Activated CD4-positive, alpha-beta T cell treated with anti-CD3 and anti-CD28 coated beads, Interleukin-2, Interleukin-6, amounts not matched to agents 100 ng/mL and 50 ng/mL, durations not matched to agents 16 hours and 8 hours (primary cell): Measurements from ENCODE around the gene SMARCA4.

Source experiments
- DNase-seq: peaks from one replicate; pipeline ENCODE4 v3.0.0-alpha.2; 2020

Gene SMARCA4

GRCh38 chr19:11017275-11018035 is 56.6 kb downstream of the SMARCA4 start:
- DNase-seq, result no peak

DNA sequence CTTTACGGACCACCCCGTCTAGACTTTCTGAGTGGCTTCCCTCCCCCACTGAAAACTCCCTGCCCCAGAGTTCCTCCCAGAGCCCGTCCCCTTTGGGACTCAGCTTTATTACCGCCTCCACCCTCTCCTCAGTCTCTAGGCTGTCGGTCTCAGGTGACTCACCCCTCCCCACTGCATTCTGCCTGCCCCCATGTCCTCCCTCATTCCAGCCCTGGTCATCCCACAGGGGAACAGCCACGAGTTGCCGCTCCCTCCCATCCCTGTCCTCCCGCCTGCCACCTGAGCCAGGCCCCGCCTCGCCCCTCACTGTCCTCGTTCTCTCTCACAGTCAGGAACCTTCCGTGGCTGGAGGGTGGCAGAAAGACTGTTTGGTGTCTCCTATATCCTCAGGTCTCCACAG is 57.3 kb downstream of the SMARCA4 start:
- DNase-seq, result no peak

DNA sequence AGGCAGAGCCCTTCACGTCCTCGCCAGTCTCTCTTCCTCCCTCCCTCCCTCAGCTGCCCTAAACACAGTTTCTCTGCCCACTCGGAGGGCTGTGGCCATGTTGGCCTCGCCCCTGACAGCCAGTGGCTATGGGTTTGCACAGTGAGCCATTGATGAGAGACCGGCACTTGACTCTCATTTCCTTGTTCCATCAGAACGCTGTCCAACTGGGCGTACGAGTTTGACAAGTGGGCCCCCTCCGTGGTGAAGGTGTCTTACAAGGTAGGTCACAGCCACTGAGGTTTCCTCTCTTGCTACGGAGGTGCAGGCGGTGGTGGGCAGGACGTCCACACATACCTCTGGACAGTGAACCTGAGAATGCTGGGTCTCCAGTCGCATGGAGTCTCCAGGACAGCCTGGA is 57.9 kb downstream of the SMARCA4 start:
- DNase-seq, result no peak

DNA sequence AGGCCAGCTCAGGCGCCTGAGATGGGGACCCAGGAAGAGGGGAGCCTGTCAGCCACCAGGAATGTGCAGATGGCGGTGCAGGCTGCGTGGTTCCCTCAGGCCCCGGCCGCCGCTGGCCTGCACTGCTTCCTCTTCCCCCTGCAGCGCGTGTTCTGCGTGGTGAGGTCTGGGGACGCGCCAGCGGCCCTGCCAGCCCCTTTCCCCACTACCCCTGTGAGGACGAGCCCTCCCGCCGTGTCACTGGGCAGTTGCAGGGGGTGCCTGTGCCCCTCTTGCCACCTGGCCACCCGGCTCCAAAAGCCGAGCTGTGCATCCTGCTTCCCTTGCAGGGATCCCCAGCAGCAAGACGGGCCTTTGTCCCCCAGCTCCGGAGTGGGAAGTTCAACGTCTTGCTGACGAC is 58.4 kb downstream of the SMARCA4 start:
- no peak for DNase-seq

DNA sequence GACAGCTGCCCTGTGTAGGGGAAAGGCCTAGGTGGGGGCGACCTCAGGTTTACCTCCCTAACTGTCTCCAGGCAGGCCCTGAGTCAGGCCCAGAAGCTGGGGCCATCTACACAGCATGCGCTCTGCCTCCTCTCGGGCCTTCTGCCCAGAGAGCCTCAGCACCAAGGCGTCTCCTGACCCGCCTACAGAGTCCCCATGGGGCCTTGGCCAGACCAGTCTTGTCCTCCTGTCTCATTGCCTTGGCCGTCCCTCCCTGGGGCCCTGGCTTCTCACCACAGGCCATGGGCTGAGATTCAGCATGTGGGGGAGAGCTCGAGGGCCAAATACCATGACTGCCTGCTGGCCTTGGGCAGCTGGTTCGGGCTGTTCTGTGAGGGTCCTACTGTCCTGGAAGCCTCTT is 59.0 kb downstream of the SMARCA4 start:
- DNase-seq, result no peak

- no peak for DNase-seq
Observed at GRCh38 chr19:11020423-11020822, 59.6 kb downstream of the SMARCA4 start.

GRCh38 chr19:11020982-11021759 is 60.3 kb downstream of the SMARCA4 start:
- no peak for DNase-seq

DNA sequence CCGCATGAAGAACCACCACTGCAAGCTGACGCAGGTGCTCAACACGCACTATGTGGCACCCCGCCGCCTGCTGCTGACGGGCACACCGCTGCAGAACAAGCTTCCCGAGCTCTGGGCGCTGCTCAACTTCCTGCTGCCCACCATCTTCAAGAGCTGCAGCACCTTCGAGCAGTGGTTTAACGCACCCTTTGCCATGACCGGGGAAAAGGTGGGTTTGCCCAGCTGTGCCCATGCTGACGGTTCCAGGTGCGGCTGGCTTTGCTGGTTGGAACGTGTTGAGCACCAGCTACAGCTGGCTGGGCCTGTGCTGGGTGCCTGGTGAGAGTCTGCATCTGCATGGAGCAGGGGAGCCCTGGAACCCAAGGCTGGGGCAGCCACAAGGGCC is 60.9 kb downstream of the SMARCA4 start:
- DNase-seq, result no peak

DNA sequence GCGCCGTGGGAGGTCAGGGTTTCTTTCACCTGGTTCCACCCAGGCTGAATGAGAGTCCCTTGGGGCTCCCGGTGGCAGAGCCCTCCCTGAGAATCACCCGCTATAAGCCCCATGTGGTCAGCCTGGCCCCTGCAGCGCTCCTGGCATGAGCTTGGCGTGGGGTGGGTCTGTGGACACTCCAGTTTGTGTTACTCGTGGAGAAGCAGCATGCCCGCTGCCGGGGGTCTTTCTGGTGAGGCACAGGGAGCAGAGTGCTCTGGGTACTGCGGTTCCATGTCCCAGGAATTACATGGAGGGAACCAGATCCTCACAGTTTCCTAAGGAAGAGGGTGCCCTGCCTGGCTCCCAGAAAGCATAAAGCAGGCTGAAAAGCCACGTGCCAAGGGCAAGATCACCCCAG is 62.2 kb downstream of the SMARCA4 start:
- no peak for DNase-seq

- no peak for DNase-seq
Observed at GRCh38 chr19:11023710-11024109, 62.9 kb downstream of the SMARCA4 start.

DNA sequence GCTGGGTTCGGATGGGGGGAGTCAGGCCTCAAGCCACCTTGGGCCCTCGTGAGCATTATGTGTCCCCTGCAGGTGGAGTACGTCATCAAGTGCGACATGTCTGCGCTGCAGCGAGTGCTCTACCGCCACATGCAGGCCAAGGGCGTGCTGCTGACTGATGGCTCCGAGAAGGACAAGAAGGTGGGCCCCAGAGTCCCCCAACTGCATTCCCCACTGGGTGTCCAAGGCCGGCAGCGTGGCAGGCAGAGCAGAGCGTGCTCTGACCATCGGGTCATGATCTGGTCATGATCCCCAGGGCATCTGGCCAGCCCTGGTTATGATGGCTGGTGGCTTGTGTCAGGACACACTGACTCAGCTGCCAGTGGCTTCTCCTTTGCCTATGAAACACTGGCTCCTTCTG is 63.4 kb downstream of the SMARCA4 start:
- no peak for DNase-seq

GRCh38 chr19:11025006-11025405 is 64.2 kb downstream of the SMARCA4 start:
- no peak for DNase-seq

DNA sequence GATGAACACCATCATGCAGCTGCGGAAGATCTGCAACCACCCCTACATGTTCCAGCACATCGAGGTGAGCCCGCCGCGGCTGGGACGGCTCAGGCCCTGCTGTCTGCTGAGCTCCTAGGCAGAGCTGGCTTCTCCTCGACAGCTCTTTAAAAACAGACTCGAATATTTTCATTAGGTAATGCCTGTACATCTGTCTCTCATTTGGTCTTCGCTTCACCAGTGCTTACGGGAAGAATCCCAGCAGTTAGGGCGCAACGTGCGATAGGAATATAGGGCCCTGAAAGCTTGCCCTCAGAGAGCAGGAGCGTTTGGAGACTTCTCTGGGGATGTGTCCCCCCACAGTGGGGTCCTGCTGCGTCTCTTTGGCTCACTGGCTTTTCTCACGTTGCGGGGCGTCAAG is 64.6 kb downstream of the SMARCA4 start:
- no peak for DNase-seq

DNA sequence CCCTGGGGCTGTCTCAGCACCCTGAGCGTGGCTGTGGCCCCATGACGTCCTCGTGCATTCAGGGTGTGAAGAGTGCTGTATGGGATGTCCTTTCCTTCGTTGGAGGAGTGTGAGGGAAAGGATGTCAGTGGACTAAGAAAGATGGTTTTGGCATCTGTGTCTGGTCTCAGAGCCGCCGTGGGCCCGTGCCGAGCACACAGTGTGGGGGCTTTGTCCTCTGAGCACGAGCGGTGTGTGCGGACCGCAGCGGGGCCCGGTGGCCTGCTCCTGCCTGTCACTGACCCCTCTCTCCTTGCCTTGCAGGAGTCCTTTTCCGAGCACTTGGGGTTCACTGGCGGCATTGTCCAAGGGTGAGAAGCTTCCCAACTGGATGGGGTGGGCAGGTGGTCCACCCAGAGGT is 65.2 kb downstream of the SMARCA4 start:
- DNase-seq, result no peak

DNA sequence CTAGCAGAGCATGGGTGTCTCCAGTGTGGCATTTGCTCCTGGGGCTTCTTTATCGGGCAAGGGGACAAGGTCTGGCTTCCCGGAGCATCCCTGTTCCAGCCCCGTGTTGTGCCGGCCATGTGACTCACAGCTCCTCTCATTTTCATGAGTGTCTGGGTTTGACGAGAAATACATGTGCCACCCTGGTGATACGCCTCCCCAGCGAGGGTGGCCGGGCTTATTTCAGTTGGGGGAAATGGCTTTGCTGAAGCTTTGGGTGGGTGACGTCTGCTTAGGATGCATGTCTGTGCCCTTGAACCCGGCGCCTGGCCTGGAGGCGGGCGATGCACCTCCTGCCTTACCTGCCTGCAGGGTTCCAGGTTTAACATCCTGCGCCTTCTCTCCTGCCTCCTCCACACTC is 66.6 kb downstream of the SMARCA4 start:
- no peak for DNase-seq

DNA sequence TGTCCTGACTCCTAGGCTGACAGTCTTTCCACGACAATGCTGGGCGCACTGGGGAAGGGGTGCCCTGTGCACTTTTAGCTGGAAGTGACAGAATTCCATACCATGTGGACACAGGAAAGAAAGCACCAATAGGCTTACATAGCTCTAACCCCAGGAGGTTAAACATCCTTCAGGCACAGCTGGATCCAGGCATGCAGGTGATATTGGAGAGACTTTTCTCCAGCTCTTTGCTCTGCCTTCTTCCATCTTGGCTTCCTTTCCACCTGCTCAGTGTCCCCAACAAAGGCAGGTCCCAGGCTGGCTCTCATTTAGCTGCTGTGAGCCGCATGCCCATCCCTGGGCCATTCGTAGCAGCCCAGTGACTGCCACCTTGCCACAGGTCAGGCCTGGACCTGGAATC is 67.3 kb downstream of the SMARCA4 start:
- no peak for DNase-seq

GRCh38 chr19:11031421-11032070 is 70.7 kb downstream of the SMARCA4 start:
- no peak for DNase-seq

- DNase-seq, result no peak
Observed at GRCh38 chr19:11033251-11033650, 72.4 kb downstream of the SMARCA4 start.

DNA sequence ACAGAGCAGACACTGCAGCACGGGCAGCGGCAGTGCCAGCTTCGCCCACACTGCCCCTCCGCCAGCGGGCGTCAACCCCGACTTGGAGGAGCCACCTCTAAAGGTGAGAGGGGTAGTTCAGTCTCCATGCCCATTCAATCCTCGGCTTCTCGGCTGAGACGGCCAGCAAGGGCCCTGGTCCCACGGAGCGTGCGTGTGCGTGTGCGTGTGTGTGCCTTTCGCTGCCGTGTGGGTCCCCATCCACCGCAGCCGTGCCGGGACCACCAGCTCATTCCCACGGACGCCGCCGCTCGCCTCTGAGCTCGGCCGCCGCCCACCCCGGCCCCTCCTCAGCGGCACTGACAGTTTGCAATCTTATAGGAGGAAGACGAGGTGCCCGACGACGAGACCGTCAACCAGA is 72.9 kb downstream of the SMARCA4 start:
- DNase-seq, result no peak

DNA sequence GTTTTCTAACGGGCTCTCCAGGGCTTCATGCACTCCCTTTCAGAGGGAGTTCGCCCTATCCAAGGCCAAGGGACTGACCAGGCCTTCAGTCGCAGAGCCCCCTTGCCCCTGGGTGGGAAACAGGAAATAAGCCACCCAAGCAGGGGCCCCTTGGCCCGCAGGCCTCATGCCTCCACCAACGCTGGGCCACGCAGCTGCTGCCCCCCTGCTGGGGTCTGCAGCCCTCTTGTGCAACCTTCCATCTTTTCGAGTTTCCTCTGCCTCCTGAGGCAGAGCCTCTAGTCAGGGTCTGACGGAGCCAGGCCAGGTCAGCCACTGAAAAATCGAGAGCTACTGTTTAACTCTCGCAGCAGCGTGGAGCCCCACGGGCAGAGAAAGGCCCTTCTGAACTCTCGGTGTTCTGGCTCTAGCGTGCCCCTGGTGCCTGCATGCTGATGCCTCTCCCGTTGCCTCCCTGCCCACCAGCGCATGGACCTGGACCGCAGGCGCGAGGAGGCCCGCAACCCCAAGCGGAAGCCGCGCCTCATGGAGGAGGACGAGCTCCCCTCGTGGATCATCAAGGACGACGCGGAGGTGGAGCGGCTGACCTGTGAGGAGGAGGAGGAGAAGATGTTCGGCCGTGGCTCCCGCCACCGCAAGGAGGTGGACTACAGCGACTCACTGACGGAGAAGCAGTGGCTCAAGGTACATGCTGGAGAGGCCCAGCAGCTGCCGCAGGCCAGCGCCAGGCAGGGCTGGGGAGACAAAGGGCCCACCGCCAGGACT is 73.8 kb downstream of the SMARCA4 start:
- no peak for DNase-seq

DNA sequence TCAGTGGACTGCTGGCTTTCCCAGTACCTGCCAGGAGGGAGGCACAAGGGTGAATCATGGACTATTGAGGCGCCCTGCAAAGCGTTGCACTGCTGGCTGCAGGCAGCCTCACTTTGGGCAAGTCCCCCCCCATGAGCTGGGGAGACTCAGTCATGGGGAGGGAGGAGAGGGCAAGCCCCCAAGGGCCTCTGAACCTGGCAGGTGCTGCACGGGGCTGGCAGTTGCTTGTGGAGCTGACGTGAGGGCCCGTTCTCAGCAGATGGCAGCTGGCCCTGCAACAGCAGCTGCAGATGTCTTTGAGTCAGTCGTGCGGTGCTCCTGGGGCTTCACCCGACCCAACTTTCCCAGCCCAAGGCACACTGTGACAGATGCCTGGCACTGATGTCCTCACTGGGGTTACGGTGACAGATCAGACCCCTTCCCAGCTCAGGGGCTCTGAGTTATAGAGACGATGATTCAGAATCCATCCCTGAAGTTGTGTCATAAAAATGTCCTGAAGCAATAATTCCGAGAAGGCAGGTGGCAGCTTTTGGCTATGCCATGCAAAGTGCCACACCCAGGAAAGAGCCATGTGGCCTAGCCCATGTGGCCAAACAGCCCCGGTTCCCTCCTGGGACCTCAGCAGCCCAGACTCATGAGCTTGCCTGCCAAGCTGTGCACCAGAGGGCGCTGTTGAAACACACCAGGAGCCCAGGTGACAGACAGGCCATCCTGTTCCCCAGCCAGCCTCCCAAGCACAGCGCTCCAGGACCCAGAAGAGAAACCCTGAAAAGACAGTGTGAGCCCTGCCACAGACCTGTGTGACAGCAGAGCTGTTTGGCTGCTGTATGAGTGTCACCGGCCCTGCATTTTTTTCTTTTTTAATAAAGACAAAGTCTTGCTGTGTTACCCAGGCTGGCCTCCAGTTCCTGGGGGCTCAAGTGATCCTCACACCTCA is 74.9 kb downstream of the SMARCA4 start:
- peak; percentile 91 for DNase-seq

- DNase-seq, result no peak
Observed at GRCh38 chr19:11038511-11038910, 77.7 kb downstream of the SMARCA4 start.
